Gastrocnemius medialis (tissue), 4 donors: ENCODE data around the gene ABCG2. TPM values are rescaled to one million over a fixed set of nuclear protein-coding genes. Genes with fewer than 3 reads are reported as not detected.

Experiments used
- ATAC-seq, 2 donors: fragments of 150-250 bp; one replicate each; pipeline ENCODE4 v1.9.1; 2016
- DNase-seq, 2 donors: peaks; one replicate each; pipeline ENCODE4 v3.0.0-alpha.2; 2019
- H3K27ac ChIP-seq, 4 donors: fragments of 200-600 bp; sonication (generic); 1 replicate in 1 of 4; 2 replicates in 3 of 4; pipeline ENCODE4 v1.5.1; 2016 to 2018; ENCODE audit warnings: mild to moderate bottlenecking in 2 of 4, moderate library complexity in 1 of 4
- H3K27me3 ChIP-seq, 3 donors: fragments of 200-600 bp; sonication (generic) in 2 of 3; 1 replicate in 1 of 3; 2 replicates in 2 of 3; pipeline versions ENCODE4 v1.5.1 to v1.6.0; 2016 to 2019; ENCODE audit warnings: mild to moderate bottlenecking in 1 of 3, moderate library complexity in 1 of 3
- H3K36me3 ChIP-seq, 2 donors: fragments of 200-600 bp; sonication (generic) in 1 of 2; one replicate each; pipeline ENCODE4 v1.5.1; 2017 to 2018
- H3K4me1 ChIP-seq, 2 donors: fragments of 200-600 bp; sonication (generic) in 1 of 2; one replicate each; pipeline ENCODE4 v1.5.1; 2016 to 2017; ENCODE audit warnings: mild to moderate bottlenecking in 2 of 2
- H3K4me3 ChIP-seq, 4 donors: fragments of 200-600 bp; sonication (generic) in 3 of 4; 1 replicate in 1 of 4; 2 replicates in 3 of 4; pipeline ENCODE4 v1.5.1; 2016 to 2019; ENCODE audit warnings: mild to moderate bottlenecking in 2 of 4
- H3K9me3 ChIP-seq, 3 donors: fragments of 200-600 bp; sonication (generic) in 2 of 3; 1 replicate in 1 of 3; 2 replicates in 2 of 3; pipeline ENCODE4 v1.5.1; 2016 to 2019
- CTCF ChIP-seq, 5 experiments: fragments of 450-650 bp in 3 of 5; fragments of 200-600 bp in 2 of 5; sonication (generic) in 2 of 5; IDR thresholded peaks in 4 of 5; conservative IDR thresholded peaks in 1 of 5; 1 replicate in 4 of 5; 2 replicates in 1 of 5; pipeline ENCODE4 v1.5.1; 2016 to 2019; ENCODE audit warnings: antibody characterized with exemption in 5 of 5, mild to moderate bottlenecking in 3 of 5, moderate library complexity in 3 of 5
- POLR2A ChIP-seq, 2 donors: fragments of 450-650 bp; IDR thresholded peaks; one replicate each; pipeline ENCODE4 v1.6.1; 2017; ENCODE audit warnings: antibody characterized with exemption in 2 of 2, mild to moderate bottlenecking in 2 of 2, moderate library complexity in 2 of 2
- in situ Hi-C, 4 donors: fragments of 200-750 bp; cut with MboI; loops; one replicate each; pipeline versions ENCODE4 v1.15.0 to v1.8.0; 2017; ENCODE audit warnings: low sequenced_read_pairs in 4 of 4
- intact Hi-C: fragments of 100-400 bp; cut with DNase I; formaldehyde crosslinking; loops from one replicate; pipeline ENCODE4 v1.15.1; 2023; ENCODE audit warnings: low total_unique reads
- total RNA-seq, 4 donors: library from RNA; depleted of rRNA; stranded (reverse); fragments of >200 nt; gene quantifications; one replicate each; pipeline versions ENCODE4 v1.1.0 to v1.2.3, GENCODE V29; 2016

ABCG2 gene
- total RNA-seq, 4 donors from 2014 or later: 0.22 to 0.75 (median 0.23) TPM; not detected in 1

GRCh38 chr4:88136249-88136648 lies 22.2 kb downstream of the ABCG2 start:
- Histone ChIP-seq H3K36me3 (no peaks in the 10 kb centered on the region), H3K9me3 (no peaks in the 10 kb centered on the region), H3K27me3 (no peaks in the 10 kb centered on the region), H3K27ac (no peak overlapping the region), H3K4me1 (no peaks in the 10 kb centered on the region), H3K4me3 (no peak overlapping the region)
- DNase-seq: no peak
- in situ Hi-C loops: no loop called here
- TF ChIP-seq POLR2A (IDR thresholded peaks at IDR 0.05) (no peak), CTCF (IDR thresholded peaks at IDR 0.05 in 4 of 5, conservative IDR thresholded peaks at IDR 0.05 in 1 of 5) (no peak)
- intact Hi-C loops: no loop called here
- ATAC-seq: no peak

- no peak for TF ChIP-seq CTCF (IDR thresholded peaks at IDR 0.05 in 4 of 5, conservative IDR thresholded peaks at IDR 0.05 in 1 of 5)
- no peak for TF ChIP-seq POLR2A (IDR thresholded peaks at IDR 0.05)
- no peak overlapping the region for H3K4me3 ChIP-seq
- in situ Hi-C loops: no loop called here
- no peak overlapping the region for H3K27ac ChIP-seq
- intact Hi-C loops: no loop called here
- H3K27me3 ChIP-seq: no peaks in the 10 kb centered on the region
- ATAC-seq: no peak
- DNase-seq: no peak
- no peaks in the 10 kb centered on the region for H3K36me3 ChIP-seq
- H3K9me3 ChIP-seq: no peaks in the 10 kb centered on the region
- no peaks in the 10 kb centered on the region for H3K4me1 ChIP-seq
Observed at GRCh38 chr4:88135356-88135663, 23.1 kb downstream of the ABCG2 start.

- H3K4me3 ChIP-seq: no peak overlapping the region
- no peaks in the 10 kb centered on the region for H3K36me3 ChIP-seq
- no peak overlapping the region for H3K27ac ChIP-seq
- H3K4me1 ChIP-seq: no peaks in the 10 kb centered on the region
- intact Hi-C loops (no loop called here), in situ Hi-C loops (no loop called here)
- no peak for ATAC-seq
- H3K27me3 ChIP-seq: no peaks in the 10 kb centered on the region
- DNase-seq: no peak
- H3K9me3 ChIP-seq: no peaks in the 10 kb centered on the region
- TF ChIP-seq POLR2A (IDR thresholded peaks at IDR 0.05) (no peak), CTCF (IDR thresholded peaks at IDR 0.05 in 4 of 5, conservative IDR thresholded peaks at IDR 0.05 in 1 of 5) (no peak)
Observed at GRCh38 chr4:88134536-88135355, 23.7 kb downstream of the ABCG2 start.

GRCh38 chr4:88134111-88134510 lies 24.3 kb downstream of the ABCG2 start:
- in situ Hi-C loops (no loop called here), intact Hi-C loops (no loop called here)
- ATAC-seq (no peak), DNase-seq (no peak)
- Histone ChIP-seq H3K36me3 (no peaks in the 10 kb centered on the region), H3K27me3 (no peaks in the 10 kb centered on the region), H3K4me1 (no peaks in the 10 kb centered on the region), H3K27ac (no peak overlapping the region), H3K4me3 (no peak overlapping the region), H3K9me3 (no peaks in the 10 kb centered on the region)
- TF ChIP-seq CTCF (IDR thresholded peaks at IDR 0.05 in 4 of 5, conservative IDR thresholded peaks at IDR 0.05 in 1 of 5) (no peak), POLR2A (IDR thresholded peaks at IDR 0.05) (no peak)
